Adipose tissue (tissue), 3 donors: ENCODE results near the gene SUGCT. TPM values are rescaled to one million over a fixed set of nuclear protein-coding genes. Genes with fewer than 3 reads are reported as not detected.

Source experiments
- H3K27ac ChIP-seq: one replicate; pipeline ENCODE4 v1.5.1; 2013; ENCODE audit warnings: low read depth, low read length
- WGBS, 3 donors: extraction: QIAGEN DNeasy Blood & Tissue Kit; methylation state at CpG; one replicate each; pipeline ENCODE4 v1.1.7; 2013; 5-methylcytosine and 5-hydroxymethylcytosine counted together
- polyA plus RNA-seq, 3 donors: library from polyadenylated mRNA; stranded (reverse); fragments of 200-250 nt; gene quantifications; one replicate each; pipeline ENCODE4 v1.2.3, GENCODE V29; 2013
- donor health status: healthy with polysubstance abuse.
- donor health status: Bipolar disorder and iron deficiency.
- donor health status: healthy.

SUGCT gene
- polyA plus RNA-seq, 3 donors = 0.75 to 4.2 (median 1.9) TPM

DNA sequence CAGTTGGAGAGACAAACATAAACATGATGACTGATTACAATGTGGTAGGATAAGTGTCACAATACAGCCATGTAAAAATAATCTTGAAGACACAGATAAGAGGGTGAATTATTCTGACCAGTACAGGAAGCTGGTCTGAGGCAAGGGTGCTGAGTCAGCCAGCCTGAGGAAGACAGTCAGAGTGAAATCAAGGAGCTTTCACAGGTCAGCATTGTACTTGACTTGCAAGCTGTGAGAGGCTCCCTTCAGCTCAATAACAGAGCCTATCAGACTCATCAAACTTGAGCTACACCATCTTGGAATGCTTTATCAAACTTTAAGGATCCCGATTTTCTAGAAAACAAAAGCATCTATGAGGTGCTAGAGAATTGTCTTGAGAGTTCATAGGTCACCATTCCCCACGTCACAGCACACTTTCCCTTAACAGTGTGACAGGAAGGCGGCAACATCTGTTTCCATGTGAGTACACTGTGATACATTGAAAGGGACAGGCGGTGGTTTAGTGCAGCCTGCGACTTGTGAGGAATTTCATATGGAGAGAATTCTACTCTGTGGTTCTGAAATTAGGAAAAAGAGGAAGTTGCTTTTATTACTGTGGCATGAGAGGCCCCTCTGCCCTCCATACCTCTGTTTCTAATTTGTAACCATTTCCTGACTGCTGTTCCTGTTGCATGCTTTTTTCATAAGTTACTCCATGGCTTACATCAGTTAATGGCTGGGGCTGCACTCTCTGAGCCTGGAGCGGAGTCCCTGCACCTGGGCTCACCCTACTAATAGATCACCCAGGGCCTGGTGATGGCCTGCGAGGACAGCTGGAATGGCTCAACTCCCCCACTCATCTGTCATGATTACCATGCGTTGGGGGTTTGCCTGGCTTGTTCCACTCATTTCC, 417.1 kb downstream of the SUGCT start:
- H3K27ac ChIP-seq = no peak overlapping the region
- 33 to 64% (median 47%) methylated on average over 8 of the region's 8 CpGs for WGBS, 3 donors

DNA sequence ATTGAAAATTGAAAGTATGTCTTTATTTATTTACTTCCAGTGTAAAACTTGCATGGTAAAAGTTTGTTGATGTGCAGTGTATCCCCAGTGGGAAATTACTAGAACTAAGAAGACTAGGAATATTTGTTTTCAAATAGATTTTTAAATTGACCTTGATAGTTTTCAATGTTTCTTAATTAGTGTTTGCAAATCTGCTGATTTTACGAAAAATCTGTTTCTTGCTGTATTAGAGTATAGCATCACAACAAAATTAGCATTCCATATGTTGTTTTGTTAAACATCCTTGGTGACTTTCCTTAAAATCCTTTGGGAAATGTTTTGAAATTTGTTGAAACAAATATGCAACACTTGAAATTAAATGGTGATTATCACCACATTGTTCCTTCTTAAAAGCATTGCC, 425.9 kb downstream of the SUGCT start:
- WGBS, 3 donors = 87 to 91% (median 89%) methylated on average over 1 of the region's 1 CpG
- H3K27ac ChIP-seq = no peak overlapping the region

DNA sequence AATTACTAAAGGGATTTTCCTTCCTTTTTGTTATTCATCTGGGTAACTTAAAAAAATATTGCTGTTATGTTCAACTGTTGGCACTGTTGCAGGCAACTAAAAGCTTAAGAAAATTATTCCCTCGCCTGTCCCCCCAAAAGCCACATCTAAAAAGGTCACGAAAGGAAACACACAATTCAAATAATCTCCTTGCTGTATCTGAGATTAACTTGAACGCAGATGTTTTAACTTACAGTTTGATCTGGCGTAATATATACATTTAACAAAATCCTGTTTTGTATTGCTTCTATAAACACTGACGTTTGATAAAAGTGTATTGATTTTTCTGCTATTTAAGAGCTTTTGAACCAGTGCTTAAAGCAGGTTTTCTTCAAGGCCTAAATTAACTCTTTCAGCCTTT, 432.1 kb downstream of the SUGCT start:
- WGBS, 3 donors = 45 to 77% (median 75%) methylated on average over 5 of the region's 5 CpGs
- H3K27ac ChIP-seq = no peak overlapping the region

DNA sequence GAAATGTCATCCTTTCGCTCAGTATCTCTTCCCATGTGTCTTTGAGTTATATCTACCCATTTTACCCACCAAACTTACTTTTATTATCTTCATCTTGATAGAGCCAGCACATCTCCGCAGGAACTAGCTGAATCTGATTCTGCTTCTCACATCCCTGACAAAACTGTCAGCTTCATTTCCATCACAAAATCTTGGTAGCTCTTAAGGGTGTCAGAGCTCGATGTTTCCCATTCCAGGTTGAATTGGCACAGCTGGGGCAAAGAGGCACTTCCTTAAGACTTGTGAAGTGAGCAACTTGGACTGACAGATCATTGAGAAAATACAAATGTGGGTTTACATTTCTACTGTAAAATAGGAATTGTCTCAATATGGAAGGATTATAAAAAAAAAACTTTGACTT, 434.5 kb downstream of the SUGCT start:
- 81 to 85% (median 82%) methylated on average over 3 of the region's 3 CpGs for WGBS, 3 donors
- H3K27ac ChIP-seq = no peak overlapping the region

DNA sequence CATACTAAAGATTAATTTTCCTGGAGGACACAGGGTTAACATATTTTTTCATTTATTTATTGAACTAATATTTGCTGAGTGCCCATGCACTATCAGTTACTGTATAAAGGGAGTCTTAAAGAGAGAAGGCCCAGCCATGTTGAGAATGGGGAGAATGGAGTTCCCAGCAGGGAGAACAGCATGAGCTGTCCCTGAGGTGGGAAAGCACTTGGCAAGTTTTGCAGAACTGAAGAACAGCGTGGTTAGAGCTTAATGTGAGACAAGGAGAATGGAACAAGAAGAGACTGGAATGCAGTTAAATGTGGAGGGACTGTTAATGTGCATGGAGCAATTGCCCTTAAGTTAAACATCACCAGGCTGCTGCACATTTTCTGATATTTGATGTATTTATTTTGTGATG, 435.4 kb downstream of the SUGCT start:
- 47 to 64% (median 53%) methylated on average over 1 of the region's 1 CpG for WGBS, 3 donors
- no peak overlapping the region for H3K27ac ChIP-seq

DNA sequence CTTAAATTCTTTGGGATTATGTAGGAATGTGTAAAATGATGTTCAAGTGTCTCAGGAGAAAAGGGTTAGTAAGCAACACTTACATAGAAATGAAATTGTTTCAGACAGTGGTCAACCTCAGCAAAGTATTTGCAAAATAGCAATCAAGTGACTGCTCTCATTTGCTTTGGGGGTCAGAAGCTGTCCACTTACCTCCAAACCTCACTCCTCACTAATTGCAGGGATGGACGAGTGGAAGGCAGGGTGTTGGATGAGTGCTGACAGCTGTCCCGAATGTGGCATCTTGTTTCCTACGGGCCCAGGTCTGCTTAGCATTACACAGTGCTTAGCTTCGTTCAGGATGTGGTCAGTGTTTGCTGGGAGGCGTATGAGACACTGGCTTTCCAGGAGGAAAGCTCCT, 437.0 kb downstream of the SUGCT start:
- WGBS, 3 donors = 73 to 84% (median 76%) methylated on average over 5 of the region's 5 CpGs

DNA sequence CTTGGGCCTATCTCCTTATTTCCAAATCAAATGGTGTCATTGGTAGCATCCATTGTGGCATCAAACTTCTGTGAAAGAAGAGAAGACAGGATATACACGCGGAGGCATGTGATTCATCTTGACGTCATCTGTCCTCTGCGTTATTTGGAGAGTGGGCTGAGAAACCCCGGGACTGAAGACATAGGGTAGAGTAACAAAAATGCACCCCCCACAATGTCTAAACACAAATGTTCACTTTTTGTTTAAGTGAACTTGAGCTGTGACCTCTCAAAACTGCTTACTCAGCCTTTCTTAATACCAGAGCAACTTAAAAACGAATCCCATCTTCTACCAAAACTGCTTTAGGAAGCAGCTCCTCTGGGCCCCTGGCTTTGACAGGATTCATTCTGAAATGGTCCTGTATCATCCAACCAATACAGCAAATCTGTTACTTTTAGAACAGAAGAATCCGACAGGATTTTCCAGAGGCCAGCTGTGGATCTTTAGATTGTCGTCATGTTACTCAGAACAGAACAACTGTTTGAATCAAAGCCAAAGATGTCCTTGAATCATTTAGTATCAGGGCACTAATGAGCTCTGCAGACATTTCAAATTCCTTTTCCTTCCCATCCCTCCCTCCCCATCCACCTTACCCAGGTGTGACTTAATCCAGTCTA, 438.1 kb downstream of the SUGCT start:
- 65 to 73% (median 65%) methylated on average over 8 of the region's 8 CpGs for WGBS, 3 donors
- H3K27ac ChIP-seq = no peak overlapping the region

More for the DNA sequence above, 437.0 kb downstream of the SUGCT start:
- no peak overlapping the region for H3K27ac ChIP-seq

DNA sequence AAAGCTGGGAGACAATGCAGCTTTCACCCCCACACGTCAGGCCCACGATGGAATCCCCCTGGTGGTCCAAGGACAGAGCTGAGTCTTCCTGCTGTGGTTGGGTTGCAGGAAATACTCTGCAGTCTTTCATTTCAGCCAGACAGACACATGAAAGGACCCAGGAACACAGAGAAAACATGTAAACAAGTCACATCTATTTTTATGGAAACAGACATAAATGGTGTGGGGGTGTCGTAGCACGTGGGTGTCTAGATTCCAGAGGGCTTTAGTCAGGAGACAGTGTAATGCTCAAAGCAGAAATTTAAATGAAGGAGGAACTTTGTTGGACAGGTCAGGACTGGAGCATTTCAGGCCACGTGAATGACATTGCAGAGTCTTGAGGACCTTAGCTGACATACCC, 444.6 kb downstream of the SUGCT start:
- H3K27ac ChIP-seq = no peak overlapping the region
- WGBS, 3 donors = 52 to 62% (median 55%) methylated on average over 5 of the region's 5 CpGs

DNA sequence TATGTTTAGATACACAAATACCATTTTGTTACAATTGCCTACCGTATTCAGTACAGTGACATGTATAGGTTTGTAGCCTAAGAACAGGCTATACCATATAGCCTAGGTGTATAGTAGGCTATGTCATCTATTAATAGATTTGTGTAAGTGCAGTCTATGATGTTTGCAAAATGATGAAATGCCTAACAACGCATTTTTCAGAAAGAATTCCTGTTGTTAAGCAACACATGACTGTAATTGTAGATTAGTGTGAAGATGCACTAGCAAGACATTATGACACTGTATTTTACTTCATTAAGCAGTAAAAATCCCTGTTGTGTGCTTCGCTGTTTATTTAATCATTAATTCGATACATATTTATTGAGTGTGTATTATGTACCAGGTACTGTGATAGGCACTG, 446.0 kb downstream of the SUGCT start:
- no peak overlapping the region for H3K27ac ChIP-seq
- WGBS, 3 donors = 87 to 95% (median 90%) methylated on average over 4 of the region's 4 CpGs

DNA sequence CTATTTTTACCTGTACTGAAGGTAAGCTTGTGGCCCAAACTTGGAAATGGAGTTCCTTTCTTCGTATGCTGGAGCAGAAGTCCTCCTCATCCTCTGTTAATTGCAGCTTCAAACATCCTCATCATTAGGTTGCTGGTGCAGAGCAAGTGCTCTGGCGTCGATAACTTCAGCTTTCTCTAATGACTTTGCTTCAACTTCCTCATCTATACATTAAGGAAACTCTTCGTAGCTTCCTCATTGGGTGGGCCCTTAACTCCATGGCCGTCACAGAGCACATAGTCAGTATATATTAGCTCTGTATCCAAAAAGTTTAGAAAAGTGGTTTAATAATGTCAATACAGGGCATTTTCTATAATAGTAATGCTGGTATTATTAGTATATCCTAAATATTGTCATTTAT, 447.7 kb downstream of the SUGCT start:
- 54 to 92% (median 67%) methylated on average over 5 of the region's 5 CpGs for WGBS, 3 donors
- H3K27ac ChIP-seq = no peak overlapping the region

DNA sequence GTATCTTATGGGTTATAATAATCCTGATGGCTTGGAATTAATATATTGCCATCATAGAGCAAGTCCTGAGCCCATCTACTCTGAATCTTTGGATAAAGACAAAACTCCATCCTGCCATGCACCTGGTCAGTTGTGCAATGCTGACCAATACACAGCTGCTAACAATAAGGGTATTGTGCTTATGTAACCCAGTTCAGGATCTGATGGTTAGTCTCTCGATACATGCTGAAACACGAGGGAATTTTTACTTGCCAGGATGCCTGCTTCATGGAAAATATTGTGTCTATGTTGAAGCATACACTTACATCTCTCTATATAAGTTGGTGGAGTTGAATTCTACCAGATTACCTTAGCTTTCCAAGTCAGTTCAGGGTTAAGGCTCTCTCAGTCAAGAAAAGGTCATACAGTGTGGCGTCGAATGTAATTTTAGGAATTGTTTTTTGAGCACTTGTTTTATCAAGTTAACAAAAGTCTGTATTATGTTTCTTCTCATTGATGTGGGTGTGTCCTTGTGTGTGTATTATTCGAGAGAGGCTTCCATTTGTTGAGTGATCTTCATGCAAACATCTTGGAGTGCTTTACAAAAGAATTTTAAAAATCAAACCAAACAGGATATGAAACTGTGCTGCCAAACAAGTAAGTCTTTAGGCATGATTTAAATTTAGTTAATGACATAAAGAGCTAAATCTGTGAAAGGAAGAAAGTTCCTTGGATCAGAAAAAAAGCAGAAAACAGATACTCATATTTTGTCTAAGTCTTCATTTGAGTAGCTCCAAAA, 449.1 kb downstream of the SUGCT start:
- WGBS, 3 donors = 55 to 63% (median 58%) methylated on average over 5 of the region's 5 CpGs
- no peak overlapping the region for H3K27ac ChIP-seq

DNA sequence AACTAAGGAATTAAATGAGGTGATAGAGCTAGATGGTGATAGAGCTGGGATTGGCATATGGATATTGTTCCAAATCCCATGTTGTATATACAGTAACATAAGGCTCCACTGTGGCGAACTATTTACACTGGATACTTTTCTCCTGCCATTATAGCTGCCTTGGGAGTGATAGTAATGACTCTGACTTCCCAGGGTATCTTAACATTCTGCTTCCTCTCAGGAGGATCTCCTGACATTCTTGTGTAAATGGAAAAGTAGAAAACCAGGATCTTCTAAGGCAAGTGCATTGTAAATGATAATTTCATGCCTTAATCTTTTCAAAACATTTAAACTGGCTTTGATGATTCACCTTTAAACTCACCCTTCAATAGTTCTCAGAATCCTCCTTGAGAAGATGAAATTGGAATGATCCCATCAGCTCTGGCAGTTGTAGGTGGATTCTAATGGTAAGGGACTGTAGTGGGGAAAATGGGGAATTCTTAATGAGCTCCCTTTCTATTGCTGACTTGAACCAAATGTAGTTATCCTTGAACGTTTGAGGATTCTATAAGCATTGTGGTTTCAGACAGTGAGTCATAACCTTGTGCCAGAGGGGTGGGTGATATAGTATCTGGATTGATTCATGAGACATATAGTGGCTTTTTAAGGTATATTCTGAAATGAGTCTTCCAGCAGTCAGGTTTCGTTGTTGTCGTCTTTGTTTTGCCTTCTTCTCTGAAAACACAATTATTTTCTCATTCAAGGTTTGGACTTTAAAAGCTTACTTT, 450.0 kb downstream of the SUGCT start:
- no peak overlapping the region for H3K27ac ChIP-seq
- WGBS, 3 donors = 77 to 87% (median 81%) methylated on average over 4 of the region's 4 CpGs

DNA sequence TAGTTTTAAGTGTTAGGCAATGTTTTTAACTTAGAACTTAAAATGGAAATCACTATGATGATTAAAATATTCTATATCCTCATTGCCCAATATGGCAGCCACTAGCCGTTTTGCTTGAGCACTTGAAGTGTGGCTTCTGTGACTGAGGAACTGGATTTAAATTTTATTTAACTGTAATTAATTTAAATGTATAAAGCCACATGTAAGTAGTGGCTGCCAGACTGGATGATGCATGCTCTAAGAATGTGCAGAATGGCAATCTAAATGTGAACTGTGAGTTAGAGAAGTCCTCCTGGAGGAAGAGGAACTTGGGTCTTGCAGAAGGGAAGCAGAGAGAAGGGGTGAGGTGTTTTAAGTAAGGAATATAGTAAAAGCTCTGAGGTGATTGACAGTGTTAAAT, 451.4 kb downstream of the SUGCT start:
- WGBS, 3 donors = 66 to 80% (median 72%) methylated on average over 1 of the region's 1 CpG
- no peak overlapping the region for H3K27ac ChIP-seq

DNA sequence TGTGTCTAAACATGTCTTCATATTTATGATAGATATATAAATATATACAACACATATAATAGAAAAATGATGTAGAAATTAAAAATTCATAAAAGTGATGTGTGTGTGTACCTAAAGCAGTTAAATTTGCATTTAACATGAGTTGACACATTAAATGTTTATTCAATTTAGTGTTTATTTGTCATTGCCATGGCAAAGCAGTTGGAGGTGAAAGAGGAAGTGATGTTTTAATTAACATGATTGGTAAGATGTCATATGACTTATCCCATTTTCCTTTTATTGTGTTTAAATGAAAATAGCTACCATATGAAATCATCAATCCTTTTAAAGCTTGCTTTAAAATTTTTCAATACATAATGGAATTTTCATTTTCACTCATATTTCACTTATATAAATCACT, 452.6 kb downstream of the SUGCT start:
- H3K27ac ChIP-seq = no peak overlapping the region

DNA sequence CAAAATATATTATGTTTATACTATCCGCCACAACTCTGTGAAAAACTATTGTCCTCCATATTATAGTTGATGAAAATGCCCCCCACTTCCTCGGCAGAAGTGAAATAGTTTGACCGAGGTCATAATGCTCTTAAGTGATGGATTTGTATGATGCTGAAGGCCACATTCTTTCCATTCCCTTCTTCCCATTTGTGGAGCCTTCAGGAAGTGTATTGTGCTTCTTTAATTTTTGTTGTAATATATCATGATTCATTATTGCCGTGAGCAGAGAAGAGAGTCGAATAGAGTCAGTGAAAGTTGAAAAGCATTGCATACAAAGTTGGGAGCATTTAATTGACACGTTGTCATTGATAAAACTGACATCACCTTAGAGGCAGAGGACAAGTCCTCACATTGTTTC, 460.3 kb downstream of the SUGCT start:
- no peak overlapping the region for H3K27ac ChIP-seq
- 60 to 72% (median 71%) methylated on average over 6 of the region's 6 CpGs for WGBS, 3 donors

DNA sequence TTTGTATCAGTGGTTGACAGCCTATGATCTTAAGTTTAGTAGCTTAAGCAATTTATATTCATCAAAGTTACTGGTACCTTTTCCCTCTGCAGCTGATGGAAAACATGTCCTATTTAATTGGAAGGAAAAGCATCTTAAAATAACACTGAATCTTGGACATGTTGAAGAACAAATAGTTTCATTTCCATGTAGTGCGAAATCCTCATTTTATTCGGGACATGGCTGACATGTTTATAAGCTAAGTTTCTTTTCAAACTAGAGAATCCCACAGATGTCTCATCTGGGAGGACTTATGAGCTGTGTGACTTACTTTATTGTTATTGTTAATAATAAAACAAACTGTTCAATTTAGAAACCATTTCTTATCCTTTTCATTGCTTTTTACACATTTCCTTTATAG, 461.0 kb downstream of the SUGCT start:
- no peak overlapping the region for H3K27ac ChIP-seq
- 80 to 91% (median 90%) methylated on average over 2 of the region's 2 CpGs for whole genome bisulfite sequencing, 3 donors

DNA sequence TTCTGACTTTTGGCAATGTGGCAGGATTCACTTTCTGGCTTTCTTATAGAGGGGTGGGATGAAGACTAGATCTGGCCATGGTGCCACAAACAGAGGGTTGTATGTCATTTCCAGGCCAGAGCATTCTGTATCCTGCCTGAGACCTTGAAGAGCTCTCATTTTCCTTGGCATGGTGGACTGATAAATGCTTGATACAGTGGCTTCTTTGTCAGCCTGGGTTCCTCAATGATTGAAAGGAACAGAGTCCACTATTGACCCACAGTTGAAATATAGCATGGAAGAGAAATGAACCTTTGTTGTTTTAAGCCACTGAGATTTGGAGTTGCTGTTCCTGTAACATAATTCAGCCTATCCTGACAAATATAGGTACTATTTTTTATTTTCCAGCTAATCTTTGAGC, 462.7 kb downstream of the SUGCT start:
- no peak overlapping the region for H3K27ac ChIP-seq

DNA sequence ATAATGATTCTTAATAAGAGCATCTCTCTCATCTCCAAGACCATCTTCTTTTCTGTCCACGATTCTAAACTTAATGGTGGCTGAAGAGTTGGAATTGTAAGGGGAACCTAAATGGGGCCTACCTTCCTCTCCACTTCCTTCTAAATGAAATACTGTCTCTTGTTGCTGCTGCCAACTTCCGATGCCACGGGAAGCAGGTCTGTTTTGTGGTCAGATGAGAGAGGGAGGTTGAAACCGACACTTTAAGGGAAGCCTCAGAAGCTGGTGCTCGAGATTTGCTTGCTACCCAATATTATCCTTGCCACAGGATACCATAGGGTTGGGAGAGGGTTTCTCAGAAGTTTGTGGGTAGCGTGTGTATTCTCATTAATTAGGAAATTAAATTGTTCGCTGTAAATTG, 464.1 kb downstream of the SUGCT start:
- 48 to 84% (median 56%) methylated on average over 7 of the region's 7 CpGs for WGBS, 3 donors
- H3K27ac ChIP-seq = no peak overlapping the region

DNA sequence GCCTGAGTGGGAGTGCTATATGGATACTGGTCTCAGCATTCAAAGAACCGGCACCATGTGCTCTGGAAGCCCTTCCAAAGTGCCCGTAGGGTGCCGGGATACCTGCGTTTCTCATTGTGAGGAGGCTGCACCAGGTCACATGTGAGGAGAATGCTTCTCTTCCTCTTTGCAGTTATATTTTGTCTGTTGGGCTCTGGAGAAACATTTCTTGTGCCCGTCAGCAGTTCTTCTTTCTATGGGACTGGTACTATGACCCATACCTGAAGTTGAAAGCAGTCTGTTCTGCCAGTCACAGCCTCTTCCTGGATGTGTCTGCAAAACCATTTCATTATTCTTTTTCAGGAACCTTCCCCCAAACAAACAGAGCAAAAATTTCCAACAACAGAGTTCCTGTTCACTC, 465.0 kb downstream of the SUGCT start:
- 60 to 85% (median 76%) methylated on average over 5 of the region's 5 CpGs for WGBS, 3 donors
- H3K27ac ChIP-seq = no peak overlapping the region
